HG02970 (cell line): ENCODE measurements around the gene HIPK2.
A peak's percentile ranks its signal among the peaks of the same experiment; 100 is the strongest.

Experiments used
- ATAC-seq: cut with Tn5 transposase; IDR thresholded peaks from one replicate; pipeline ENCODE4 v1.9.1; 2021; ENCODE audit warnings: mild to moderate bottlenecking, moderate library complexity, moderate number of reproducible peaks; ENCODE audit not compliant: unreplicated experiment, low FRiP score

HIPK2 gene

GRCh38 chr7:139718859-139719258 is 58.9 kb downstream of the HIPK2 start:
- ATAC-seq = no peak

GRCh38 chr7:139718141-139718540 is 59.7 kb downstream of the HIPK2 start:
- no peak for ATAC-seq

GRCh38 chr7:139716156-139716942 is 61.4 kb downstream of the HIPK2 start:
- no peak for ATAC-seq

GRCh38 chr7:139715194-139715815 is 62.5 kb downstream of the HIPK2 start:
- no peak for ATAC-seq

DNA sequence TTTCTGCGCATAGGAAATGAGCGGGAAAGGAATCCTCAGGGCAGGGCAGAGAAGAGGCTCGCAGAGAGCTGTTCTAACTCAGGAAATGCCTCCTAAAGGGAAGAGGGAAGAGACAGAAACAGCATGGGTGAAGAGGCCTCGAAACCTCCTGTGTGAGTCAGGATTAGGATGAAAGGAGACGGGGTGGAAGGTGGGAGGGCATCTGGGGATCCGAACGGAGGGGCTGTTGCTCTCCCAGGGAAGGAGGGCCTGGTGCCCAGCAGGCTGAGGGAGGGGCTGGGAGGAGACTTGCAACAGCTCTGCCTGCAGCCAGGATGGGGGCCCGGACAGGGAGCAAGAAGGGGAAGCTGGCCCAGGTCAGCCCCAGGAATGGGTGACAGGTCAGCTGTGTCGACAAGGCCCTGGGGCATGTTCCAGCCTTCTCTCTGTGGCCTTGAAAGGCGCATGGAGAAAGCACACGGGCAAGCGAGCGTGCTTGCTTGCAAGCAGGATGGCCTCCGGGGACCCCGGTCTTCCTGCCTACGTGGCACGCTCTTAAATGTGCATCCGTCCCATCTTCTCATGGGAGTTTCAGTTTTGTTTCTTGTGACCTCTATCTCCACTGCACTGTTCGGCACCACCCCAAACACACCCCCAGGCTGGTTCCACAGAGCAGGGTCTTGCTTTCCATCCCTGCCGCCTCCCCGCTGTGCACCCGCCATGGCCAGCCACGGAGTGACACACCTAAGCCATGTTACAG is 63.5 kb downstream of the HIPK2 start:
- peak; percentile 78 for ATAC-seq

- ATAC-seq = no peak
These were observed 64.2 kb downstream of the HIPK2 start for GRCh38 chr7:139713526-139714162.

GRCh38 chr7:139713061-139713460 is 64.7 kb downstream of the HIPK2 start:
- no peak for ATAC-seq

DNA sequence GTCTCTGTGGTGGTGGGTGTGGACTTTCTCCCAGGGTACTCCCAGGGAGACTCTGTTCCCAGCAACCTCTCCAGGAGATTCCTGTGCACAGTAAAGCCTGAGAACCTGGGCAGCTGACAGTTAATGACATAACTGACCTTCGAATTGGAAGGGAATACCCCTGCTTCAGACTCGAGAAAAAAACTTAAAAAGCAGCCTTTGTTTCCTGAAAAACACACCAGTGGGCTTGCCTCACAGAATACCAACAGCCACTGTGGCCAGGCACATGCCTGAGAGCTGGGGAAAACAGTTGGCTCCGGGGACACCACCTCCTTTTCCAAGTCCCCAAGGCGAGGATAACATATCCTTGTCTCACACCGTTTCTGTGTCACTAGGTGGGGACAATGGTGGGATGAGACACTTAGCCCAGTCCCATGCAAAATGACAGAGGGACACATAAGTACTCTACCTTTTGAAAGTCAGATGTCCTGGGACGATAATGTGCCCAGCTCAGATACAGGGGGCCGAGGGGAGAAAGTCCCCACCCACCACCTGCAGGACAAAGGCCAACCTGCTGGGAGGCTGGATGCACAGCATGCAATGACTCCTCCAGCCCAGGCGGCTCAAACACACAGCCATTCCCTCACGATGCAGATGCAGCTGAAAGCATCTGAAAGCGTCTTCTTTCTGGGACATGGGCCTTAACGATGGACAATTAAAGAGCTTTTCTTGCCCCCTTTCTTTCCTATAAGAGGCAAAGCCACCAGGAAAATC is 65.6 kb downstream of the HIPK2 start:
- ATAC-seq = no peak

DNA sequence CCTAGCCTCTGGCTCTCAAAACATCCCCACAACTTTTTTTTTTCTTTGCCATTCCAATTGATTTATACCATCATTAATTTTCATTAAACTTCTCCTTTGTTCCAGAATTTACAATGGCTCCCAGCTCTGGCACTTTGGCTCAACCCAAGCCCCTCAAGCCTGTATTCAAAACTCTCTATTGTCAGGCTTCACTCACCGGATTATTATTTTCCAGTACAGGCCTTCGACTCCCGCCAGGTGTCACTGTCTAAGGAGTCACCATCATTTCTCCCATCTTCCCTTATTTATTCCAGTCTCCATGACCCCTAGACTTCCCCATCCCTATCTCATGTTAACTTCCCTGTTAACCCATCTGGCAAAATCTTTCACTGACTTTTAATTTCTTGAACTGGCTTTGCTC is 67.8 kb downstream of the HIPK2 start:
- no peak for ATAC-seq

DNA sequence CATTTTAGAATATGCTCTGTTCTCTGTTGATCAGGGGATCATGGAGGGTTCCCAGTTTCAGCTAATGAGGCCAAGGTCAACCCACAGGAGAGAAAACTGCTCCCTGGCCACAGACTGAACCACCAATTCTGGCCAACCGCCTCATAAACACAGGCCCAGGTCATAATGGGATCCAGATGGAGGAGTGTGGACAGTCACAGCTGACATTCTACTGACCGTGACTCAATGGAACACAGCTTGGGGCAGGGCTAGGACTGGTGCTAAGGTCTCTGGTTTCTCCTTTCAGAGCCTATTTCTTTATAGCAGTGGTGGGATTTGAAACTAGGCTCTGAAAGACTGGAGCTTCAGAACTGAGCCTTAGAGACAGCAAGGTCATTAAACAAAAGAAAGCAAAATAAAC is 68.3 kb downstream of the HIPK2 start:
- no peak for ATAC-seq

DNA sequence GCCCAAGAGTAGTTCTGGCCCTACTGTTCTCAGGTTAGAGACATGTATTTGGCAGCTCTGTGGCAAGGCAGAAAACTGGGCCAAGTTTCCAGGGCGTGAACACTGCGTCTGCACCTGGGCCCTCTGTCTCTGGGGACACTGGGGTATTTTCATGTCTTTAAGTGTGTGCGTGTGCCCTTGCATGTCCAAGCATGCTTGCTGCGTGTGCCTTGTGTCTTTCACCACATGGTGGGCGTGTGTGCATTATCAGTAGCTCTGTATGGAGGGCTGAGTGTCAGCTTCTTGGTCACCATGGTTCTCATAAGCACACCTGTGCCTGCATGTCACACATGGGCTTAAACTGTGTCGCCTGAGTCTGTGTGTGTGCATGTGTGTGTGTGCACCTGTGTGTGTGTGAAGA is 69.3 kb downstream of the HIPK2 start:
- ATAC-seq = peak; percentile 63

- no peak for ATAC-seq
These were observed 71.0 kb downstream of the HIPK2 start for GRCh38 chr7:139706837-139707236.

GRCh38 chr7:139704308-139704879 is 73.4 kb downstream of the HIPK2 start:
- ATAC-seq = no peak

GRCh38 chr7:139703487-139704307 is 74.1 kb downstream of the HIPK2 start:
- peak; percentile 13 for ATAC-seq

GRCh38 chr7:139702811-139703486 is 74.8 kb downstream of the HIPK2 start:
- peak; percentile 43 for ATAC-seq

GRCh38 chr7:139702313-139702731 is 75.5 kb downstream of the HIPK2 start:
- ATAC-seq = no peak

GRCh38 chr7:139701908-139702307 is 75.9 kb downstream of the HIPK2 start:
- no peak for ATAC-seq

- no peak for ATAC-seq
These were observed 77.1 kb downstream of the HIPK2 start for GRCh38 chr7:139700505-139701235.
